Mesodermal cell (in vitro differentiated cells): ENCODE data around the gene PCDHB4.
"Not testable (repeated sequence)": the region's sequence is repeated elsewhere in the genome, so short reads cannot be mapped to it uniquely, and the experiment has no call there.

Experiments used
- H3K27ac ChIP-seq: 2 replicates; pipeline ENCODE4 v1.7.0; 2013; ENCODE audit warnings: mild to moderate bottlenecking, low read depth, low read length, moderate library complexity; ENCODE audit not compliant: severe bottlenecking
- H3K36me3 ChIP-seq: 2 replicates; pipeline ENCODE4 v1.7.1; 2013; ENCODE audit warnings: mild to moderate bottlenecking, low read length, moderate library complexity; ENCODE audit not compliant: control insufficient read depth, insufficient read depth
- H3K4me1 ChIP-seq: one replicate; pipeline ENCODE4 v1.7.1; 2013; ENCODE audit warnings: mild to moderate bottlenecking, low read length; ENCODE audit not compliant: insufficient read depth, control insufficient read depth, poor library complexity, severe bottlenecking
- H3K4me3 ChIP-seq: 2 replicates; pipeline ENCODE4 v1.7.0; 2013; ENCODE audit warnings: low read length, control low read depth, mild to moderate bottlenecking; ENCODE audit not compliant: insufficient read depth, poor library complexity, severe bottlenecking; ENCODE audit errors: extremely low read depth
- H3K9me3 ChIP-seq: 2 replicates; pipeline ENCODE4 v1.7.1; 2013; ENCODE audit warnings: mild to moderate bottlenecking, low read length, moderate library complexity; ENCODE audit not compliant: control insufficient read depth
- WGBS, 2 experiments: methylation state at CpG; one replicate each; pipeline ENCODE4 v1.1.5; 2013; ENCODE audit warnings: missing lambda C conversion rate in 2 of 2; ENCODE audit not compliant: insufficient coverage in 2 of 2; 5-methylcytosine and 5-hydroxymethylcytosine counted together

Gene PCDHB4

DNA sequence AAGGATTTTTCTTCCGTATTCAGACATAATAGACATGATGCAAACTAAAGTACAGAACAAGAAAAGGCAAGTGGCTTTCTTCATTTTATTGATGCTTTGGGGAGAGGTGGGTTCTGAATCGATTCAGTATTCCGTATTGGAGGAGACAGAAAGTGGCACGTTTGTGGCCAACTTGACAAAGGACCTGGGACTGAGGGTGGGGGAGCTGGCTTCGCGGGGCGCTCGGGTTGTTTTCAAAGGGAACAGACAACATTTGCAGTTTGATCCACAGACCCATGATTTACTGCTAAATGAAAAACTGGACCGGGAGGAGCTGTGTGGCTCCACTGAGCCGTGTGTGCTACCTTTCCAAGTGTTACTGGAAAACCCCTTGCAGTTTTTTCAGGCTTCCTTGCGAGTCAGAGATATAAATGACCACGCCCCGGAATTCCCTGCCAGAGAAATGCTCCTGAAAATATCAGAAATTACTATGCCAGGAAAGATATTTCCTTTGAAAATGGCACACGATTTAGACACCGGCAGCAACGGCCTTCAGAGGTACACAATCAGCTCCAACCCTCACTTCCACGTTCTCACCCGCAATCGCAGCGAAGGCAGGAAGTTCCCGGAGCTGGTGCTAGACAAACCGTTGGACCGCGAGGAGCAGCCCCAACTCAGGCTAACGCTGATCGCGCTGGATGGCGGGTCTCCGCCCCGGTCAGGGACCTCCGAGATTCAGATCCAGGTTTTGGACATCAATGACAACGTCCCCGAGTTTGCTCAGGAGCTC, 28.8 kb downstream of the PCDHB4 start:
- Histone ChIP-seq H3K4me1 (no peaks in the 10 kb centered on the region), H3K4me3 (no peak overlapping the region), H3K9me3 (no peaks in the 10 kb centered on the region), H3K36me3 (no peaks in the 10 kb centered on the region), H3K27ac (no peak overlapping the region)
- WGBS, 2 experiments = 91 to 95% methylated on average over 32 to 33 of the region's 33 CpGs

DNA sequence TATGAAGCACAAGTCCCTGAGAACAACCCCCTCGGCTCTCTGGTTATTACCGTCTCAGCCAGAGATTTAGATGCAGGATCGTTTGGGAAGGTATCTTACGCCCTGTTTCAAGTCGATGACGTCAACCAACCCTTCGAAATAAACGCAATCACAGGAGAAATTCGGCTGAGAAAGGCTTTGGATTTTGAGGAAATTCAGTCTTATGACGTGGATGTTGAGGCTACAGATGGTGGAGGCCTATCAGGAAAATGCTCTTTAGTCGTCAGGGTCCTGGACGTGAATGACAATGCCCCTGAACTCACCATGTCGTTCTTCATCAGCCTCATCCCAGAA, 29.3 kb downstream of the PCDHB4 start:
- no peaks in the 10 kb centered on the region for H3K4me1 ChIP-seq
- no peaks in the 10 kb centered on the region for H3K9me3 ChIP-seq
- H3K4me3 ChIP-seq = no peak overlapping the region
- H3K27ac ChIP-seq = no peak overlapping the region
- WGBS, 2 experiments = 84 to 90% methylated on average over 12 to 13 of the region's 13 CpGs
- H3K36me3 ChIP-seq = no peaks in the 10 kb centered on the region

DNA sequence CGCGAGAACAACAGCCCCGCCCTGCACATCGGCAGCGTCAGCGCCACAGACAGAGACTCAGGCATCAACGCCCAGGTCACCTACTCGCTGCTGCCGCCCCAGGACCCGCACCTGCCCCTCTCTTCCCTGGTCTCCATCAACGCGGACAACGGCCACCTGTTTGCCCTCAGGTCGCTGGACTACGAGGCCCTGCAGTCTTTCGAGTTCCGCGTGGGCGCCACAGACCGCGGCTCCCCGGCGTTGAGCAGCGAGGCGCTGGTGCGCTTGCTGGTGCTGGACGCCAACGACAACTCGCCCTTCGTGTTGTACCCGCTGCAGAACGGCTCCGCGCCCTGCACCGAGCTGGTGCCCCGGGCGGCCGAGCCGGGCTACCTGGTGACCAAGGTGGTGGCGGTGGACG, 30.0 kb downstream of the PCDHB4 start:
- H3K4me3 ChIP-seq, H3K4me1 ChIP-seq, H3K27ac ChIP-seq, H3K36me3 ChIP-seq, H3K9me3 ChIP-seq: not testable (repeated sequence)
- 95 to 100% methylated on average over 12 to 21 of the region's 41 CpGs for WGBS, 2 experiments

DNA sequence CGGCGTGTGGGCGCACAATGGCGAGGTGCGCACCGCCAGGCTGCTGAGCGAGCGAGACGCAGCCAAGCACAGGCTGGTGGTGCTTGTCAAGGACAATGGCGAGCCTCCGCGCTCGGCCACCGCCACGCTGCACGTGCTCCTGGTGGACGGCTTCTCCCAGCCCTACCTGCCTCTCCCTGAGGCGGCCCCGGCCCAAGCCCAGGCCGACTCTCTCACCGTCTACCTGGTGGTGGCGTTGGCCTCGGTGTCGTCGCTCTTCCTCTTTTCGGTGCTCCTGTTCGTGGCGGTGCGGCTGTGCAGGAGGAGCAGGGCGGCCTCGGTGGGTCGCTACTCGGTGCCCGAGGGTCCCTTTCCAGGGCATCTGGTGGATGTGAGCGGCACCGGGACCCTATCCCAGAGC, 30.5 kb downstream of the PCDHB4 start:
- 95 to 98% methylated on average over 22 to 24 of the region's 36 CpGs for WGBS, 2 experiments
- not testable (repeated sequence) for H3K4me3 ChIP-seq, H3K36me3 ChIP-seq, H3K4me1 ChIP-seq, H3K9me3 ChIP-seq, H3K27ac ChIP-seq

DNA sequence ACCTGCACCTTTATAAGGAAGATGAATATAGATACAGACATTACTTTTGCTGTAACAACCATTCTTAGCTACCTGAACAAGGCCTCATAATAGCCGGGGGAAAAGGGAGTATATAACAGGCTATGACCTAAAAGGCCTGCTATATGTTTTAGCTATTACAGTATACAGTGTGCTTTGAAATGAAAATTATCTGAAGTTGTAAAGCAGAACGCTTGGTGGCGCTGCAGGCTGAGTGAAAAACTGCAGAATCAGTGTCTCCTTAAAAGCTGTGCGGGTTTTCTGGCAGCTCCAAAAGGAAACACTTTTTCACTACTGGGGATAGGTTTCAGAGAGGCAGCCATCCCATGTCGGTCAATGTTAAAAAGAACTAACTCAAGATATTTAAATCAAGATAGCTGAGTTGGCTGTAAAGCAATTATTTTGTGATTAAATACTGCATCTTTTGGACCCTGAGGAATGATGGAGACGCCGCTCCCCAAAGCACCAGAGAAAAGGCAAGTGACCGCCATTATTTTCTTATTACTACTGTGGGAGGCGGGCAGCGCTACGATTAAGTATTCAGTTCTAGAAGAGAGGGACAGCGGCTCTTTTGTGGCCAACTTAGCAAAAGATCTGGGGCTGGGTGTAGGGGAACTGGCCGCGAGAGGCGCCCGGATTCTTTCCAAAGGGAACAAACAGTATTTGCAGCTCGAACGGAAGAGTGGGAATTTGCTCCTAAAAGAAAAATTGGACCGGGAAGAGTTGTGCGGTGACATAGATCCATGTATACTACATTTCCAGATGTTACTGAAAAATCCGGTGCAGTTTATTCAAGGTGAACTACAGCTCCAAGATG, 34.1 kb downstream of the PCDHB4 start:
- no peaks in the 10 kb centered on the region for H3K4me1 ChIP-seq
- H3K36me3 ChIP-seq = no peaks in the 10 kb centered on the region
- H3K4me3 ChIP-seq = no peak overlapping the region
- H3K9me3 ChIP-seq = peaks cover 6% of the 10 kb centered on the region
- no peak overlapping the region for H3K27ac ChIP-seq
- 83 to 87% methylated on average over 14 to 16 of the region's 21 CpGs for WGBS, 2 experiments

DNA sequence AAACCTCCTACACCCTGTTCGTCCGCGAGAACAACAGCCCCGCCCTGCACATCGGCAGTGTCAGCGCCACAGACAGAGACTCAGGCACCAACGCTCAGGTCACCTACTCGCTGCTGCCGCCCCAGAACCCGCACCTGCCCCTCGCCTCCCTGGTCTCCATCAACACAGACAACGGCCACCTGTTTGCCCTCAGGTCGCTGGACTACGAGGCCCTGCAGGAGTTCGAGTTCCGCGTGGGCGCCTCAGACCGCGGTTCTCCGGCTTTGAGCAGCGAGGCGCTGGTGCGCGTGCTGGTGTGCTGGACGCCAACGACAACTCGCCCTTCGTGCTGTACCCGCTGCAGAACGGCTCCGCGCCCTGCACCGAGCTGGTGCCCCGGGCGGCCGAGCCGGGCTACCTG, 35.7 kb downstream of the PCDHB4 start:
- H3K36me3 ChIP-seq, H3K4me3 ChIP-seq: not testable (repeated sequence)
- 96 to 98% methylated on average over 13 to 24 of the region's 38 CpGs for WGBS, 2 experiments

DNA sequence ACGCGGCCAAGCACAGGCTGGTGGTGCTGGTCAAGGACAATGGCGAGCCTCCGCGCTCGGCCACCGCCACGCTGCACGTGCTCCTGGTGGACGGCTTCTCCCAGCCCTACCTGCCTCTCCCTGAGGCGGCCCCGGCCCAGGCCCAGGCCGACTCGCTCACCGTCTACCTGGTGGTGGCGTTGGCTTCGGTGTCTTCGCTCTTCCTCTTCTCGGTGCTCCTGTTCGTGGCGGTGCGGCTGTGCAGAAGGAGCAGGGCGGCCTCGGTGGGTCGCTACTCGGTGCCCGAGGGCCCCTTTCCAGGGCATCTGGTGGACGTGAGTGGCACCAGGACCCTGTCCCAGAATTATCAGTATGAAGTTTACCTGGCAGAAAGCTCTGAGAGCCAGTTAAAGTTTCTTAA, 36.3 kb downstream of the PCDHB4 start:
- not testable (repeated sequence) for H3K4me1 ChIP-seq, H3K4me3 ChIP-seq, H3K27ac ChIP-seq, H3K9me3 ChIP-seq, H3K36me3 ChIP-seq
- WGBS, 2 experiments = 97 to 99% methylated on average over 10 to 18 of the region's 28 CpGs

More for the DNA sequence above, 35.7 kb downstream of the PCDHB4 start:
- H3K9me3 ChIP-seq, H3K27ac ChIP-seq, H3K4me1 ChIP-seq: not testable (repeated sequence)

DNA sequence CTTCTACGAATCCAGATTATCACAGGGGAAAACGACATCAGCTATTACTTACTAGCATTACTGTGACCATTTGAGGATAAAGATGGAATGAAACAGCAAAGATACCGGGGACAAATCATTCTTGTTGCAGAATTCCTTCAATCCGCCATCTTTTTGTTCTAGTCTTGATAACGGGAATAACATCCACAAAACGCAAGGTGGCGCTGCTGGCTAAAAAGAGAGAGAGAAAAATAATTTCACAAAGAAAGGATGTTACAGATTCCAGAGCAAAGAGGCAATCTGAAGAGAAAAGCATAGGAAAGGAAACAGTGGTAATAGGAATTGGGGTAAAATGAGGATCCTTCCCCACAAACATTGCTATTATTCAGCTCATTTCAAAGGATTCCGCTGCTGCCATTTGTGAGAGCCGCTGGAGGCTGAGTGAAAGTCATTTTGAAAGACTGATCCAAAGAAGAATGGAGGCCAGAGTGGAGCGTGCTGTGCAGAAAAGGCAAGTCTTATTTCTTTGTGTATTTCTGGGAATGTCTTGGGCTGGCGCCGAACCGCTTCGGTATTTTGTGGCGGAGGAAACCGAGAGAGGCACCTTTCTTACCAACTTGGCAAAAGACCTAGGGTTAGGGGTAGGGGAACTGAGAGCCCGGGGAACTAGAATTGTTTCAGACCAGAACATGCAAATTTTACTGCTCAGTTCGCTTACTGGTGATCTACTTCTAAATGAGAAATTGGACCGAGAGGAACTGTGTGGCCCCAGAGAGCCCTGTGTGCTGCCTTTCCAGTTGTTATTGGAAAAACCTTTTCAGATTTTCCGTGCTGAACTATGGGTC, 51.0 kb downstream of the PCDHB4 start, which contains the start of gene PCDHB7:
PCDHB7 (plus strand) TSS at position 264 of the 824 bp plus-strand sequence; CDS start at position 456, 192 bp downstream.
- Histone ChIP-seq H3K9me3 (no peaks in the 10 kb centered on the region), H3K4me3 (no peak within 1 kb of the TSS), H3K4me1 (no peaks in the 10 kb centered on the region), H3K36me3 (no peaks in the 10 kb centered on the region), H3K27ac (no peak within 1 kb of the TSS)
- 81 to 84% methylated on average over 15 to 16 of the region's 20 CpGs for WGBS, 2 experiments

DNA sequence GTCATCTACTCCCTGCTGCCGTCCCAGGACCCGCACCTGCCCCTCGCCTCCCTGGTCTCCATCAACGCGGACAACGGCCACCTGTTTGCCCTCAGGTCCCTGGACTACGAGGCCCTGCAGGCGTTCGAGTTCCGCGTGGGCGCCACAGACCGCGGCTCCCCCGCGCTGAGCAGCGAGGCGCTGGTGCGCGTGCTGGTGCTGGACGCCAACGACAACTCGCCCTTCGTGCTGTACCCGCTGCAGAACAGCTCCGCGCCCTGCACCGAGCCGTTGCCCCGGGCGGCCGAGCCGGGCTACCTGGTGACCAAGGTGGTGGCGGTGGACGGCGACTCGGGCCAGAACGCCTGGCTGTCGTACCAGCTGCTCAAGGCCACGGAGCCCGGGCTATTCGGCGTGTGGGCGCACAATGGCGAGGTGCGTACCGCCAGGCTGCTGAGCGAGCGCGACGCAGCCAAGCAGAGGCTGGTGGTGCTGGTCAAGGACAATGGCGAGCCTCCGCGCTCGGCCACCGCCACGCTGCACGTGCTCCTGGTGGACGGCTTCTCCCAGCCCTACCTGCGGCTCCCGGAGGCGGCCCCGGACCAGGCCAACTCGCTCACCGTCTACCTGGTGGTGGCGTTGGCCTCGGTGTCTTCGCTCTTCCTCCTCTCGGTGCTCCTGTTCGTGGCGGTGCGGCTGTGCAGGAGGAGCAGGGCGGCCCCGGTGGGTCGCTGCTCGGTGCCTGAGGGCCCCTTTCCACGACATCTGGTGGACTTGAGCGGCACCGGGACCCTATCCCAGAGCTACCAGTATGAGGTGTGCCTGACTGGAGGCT, 52.9 kb downstream of the PCDHB4 start:
- H3K4me3 ChIP-seq, H3K27ac ChIP-seq, H3K36me3 ChIP-seq, H3K9me3 ChIP-seq, H3K4me1 ChIP-seq: not testable (repeated sequence)
- WGBS, 2 experiments = 94 to 95% methylated on average over 35 to 50 of the region's 79 CpGs
